ENCODE results near the gene KCNG3. TPM values are rescaled to one million over a fixed set of nuclear protein-coding genes. Genes with fewer than 3 reads are reported as not detected.

KCNG3 gene
- 0.20 TPM for total RNA-seq

GRCh38 chr2:42493468-42494354 is at the start of gene KCNG3:
Gene KCNG3, minus strand, starts transcription at chr2:42493982. Its CDS starts 481 bp downstream, at chr2:42493501.
- DNase-seq = no peak

- DNase-seq = no peak
These were observed 49.1 kb upstream of the KCNG3 start for GRCh38 chr2:42542871-42543270.

- DNase-seq = no peak
These were observed 43.7 kb upstream of the KCNG3 start for GRCh38 chr2:42537493-42537892.

GRCh38 chr2:42532397-42532796 is 38.6 kb upstream of the KCNG3 start:
- DNase-seq = no peak

- DNase-seq = no peak
These were observed 29.6 kb upstream of the KCNG3 start for GRCh38 chr2:42523341-42523740.

- no peak for DNase-seq
These were observed 28.3 kb upstream of the KCNG3 start for GRCh38 chr2:42522035-42522434.

- DNase-seq = no peak
These were observed 25.8 kb upstream of the KCNG3 start for GRCh38 chr2:42519624-42520023.

GRCh38 chr2:42516418-42516901 is 22.7 kb upstream of the KCNG3 start:
- DNase-seq = no peak

- DNase-seq = no peak
These were observed 19.6 kb upstream of the KCNG3 start for GRCh38 chr2:42513252-42513918.

- DNase-seq = no peak
These were observed 16.9 kb upstream of the KCNG3 start for GRCh38 chr2:42510608-42511243.

GRCh38 chr2:42510191-42510590 is 16.4 kb upstream of the KCNG3 start:
- no peak for DNase-seq

- DNase-seq = no peak
These were observed 10.8 kb upstream of the KCNG3 start for GRCh38 chr2:42504364-42505230.

GRCh38 chr2:42503291-42503690 is 9.5 kb upstream of the KCNG3 start:
- no peak for DNase-seq

- no peak for DNase-seq
These were observed 4.7 kb upstream of the KCNG3 start for GRCh38 chr2:42498497-42498896.

- DNase-seq = no peak
These were observed 1.8 kb upstream of the KCNG3 start for GRCh38 chr2:42495611-42496010.

- no peak for DNase-seq
These were observed 1.4 kb upstream of the KCNG3 start for GRCh38 chr2:42495234-42495581.

- peak; percentile 68 for DNase-seq
These were observed 812 bp upstream of the KCNG3 start for GRCh38 chr2:42494355-42495233.

GRCh38 chr2:42492691-42493467 is 903 bp downstream of the KCNG3 start:
- DNase-seq = no peak

GRCh38 chr2:42488297-42488696 is 5.5 kb downstream of the KCNG3 start:
- DNase-seq = no peak
